DOHH2 (cell line): ENCODE measurements around the gene CASQ1.

Source experiments
- H3F3A ChIP-seq: fragments of 200-600 bp; sonication (generic), shearing (Covaris generic); 2 replicates; pipeline ENCODE4 v1.6.0; 2016; ENCODE audit warnings: antibody characterized with exemption, mild to moderate bottlenecking; ENCODE audit not compliant: control insufficient read depth, insufficient read depth
- H3K27ac ChIP-seq: fragments of 200-600 bp; sonication (generic); 2 replicates; pipeline ENCODE4 v1.5.1; 2014; ENCODE audit warnings: low read depth, mild to moderate bottlenecking, low read length, moderate library complexity
- H3K27me3 ChIP-seq: fragments of 200-600 bp; sonication (generic); 2 replicates; pipeline ENCODE4 v1.6.1; 2014; ENCODE audit warnings: mild to moderate bottlenecking, low read length, mixed read lengths; ENCODE audit not compliant: control insufficient read depth
- H3K36me3 ChIP-seq: fragments of 200-600 bp; sonication (generic); 2 replicates; pipeline ENCODE4 v1.6.1; 2014; ENCODE audit warnings: mild to moderate bottlenecking, low read length, moderate library complexity, mixed read lengths; ENCODE audit not compliant: control insufficient read depth
- H3K4me1 ChIP-seq: fragments of 200-600 bp; sonication (generic); 2 replicates; pipeline ENCODE4 v1.6.1; 2014; ENCODE audit warnings: mild to moderate bottlenecking, low read length, mixed read lengths; ENCODE audit not compliant: control insufficient read depth
- H3K4me2 ChIP-seq: fragments of 200-600 bp; sonication (generic); 2 replicates; pipeline ENCODE4 v1.6.0; 2014; ENCODE audit warnings: mild to moderate bottlenecking, low read length, moderate library complexity
- H3K4me3 ChIP-seq: fragments of 200-600 bp; sonication (generic); 2 replicates; pipeline ENCODE4 v1.5.1; 2014; ENCODE audit warnings: mild to moderate bottlenecking, low read length, mixed read lengths
- H3K79me2 ChIP-seq: fragments of 200-600 bp; sonication (generic); 2 replicates; pipeline ENCODE4 v1.6.1; 2014; ENCODE audit warnings: mild to moderate bottlenecking, low read length, mixed read lengths; ENCODE audit not compliant: control insufficient read depth
- H3K9me2 ChIP-seq: fragments of 200-600 bp; sonication (generic); replicated peaks from 2 replicates; pipeline ENCODE4 v1.6.1; 2014; ENCODE audit warnings: mild to moderate bottlenecking, low read length, mixed read lengths; ENCODE audit not compliant: control insufficient read depth
- H3K9me3 ChIP-seq: fragments of 200-600 bp; sonication (generic); 2 replicates; pipeline ENCODE4 v1.6.1; 2014; ENCODE audit warnings: antibody characterized with exemption, low read length, mixed read lengths; ENCODE audit not compliant: control insufficient read depth, insufficient read depth
- H4K20me1 ChIP-seq: fragments of 200-600 bp; sonication (generic); 2 replicates; pipeline ENCODE4 v1.6.0; 2014; ENCODE audit warnings: low read depth, mild to moderate bottlenecking, antibody characterized with exemption, low read length, moderate library complexity; ENCODE audit not compliant: control insufficient read depth, insufficient read depth
- EZH2phosphoT487 ChIP-seq: fragments of 200-600 bp; sonication (generic); IDR thresholded peaks from 2 replicates; pipeline ENCODE4 v1.6.1; 2017; ENCODE audit warnings: borderline replicate concordance, mild to moderate bottlenecking, antibody characterized with exemption, low read length, moderate library complexity, mixed read lengths
- TF ChIP-seq, protein P1 (sequence below): fragments of 200-600 bp; sonication (generic); IDR thresholded peaks from one replicate; pipeline ENCODE4 v1.5.1; 2014; ENCODE audit warnings: antibody characterized with exemption, mild to moderate bottlenecking, low read depth, low read length; ENCODE audit not compliant: poor library complexity, severe bottlenecking

CASQ1 gene

DNA sequence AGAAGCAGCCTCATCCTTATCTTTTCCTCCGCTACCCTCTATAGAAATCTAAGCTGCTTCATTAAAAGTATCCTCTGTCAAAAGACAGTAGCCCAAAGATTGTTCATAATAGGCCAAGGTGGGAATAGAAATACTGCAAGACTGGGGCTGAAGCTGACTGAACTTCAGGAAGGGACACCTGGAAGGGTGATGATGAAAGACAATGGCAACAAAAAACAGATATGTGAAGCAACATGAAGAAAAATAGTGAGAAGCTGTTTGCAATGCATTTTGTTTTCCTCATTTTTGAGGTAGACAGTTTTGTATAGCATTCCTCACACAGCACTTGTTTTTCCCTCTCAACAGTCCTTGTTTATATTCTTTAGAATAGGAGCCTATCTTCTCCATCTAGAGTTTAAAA is 55.1 kb downstream of the CASQ1 start:
- Histone ChIP-seq H3K27ac (no peak overlapping the region), H3K79me2 (peaks cover 60% of the 10 kb centered on the region), H3K4me1 (no peaks in the 10 kb centered on the region), H4K20me1 (no peaks in the 10 kb centered on the region), H3K27me3 (no peaks in the 10 kb centered on the region), H3K9me2 (no peaks in the 10 kb centered on the region), H3K4me3 (no peak overlapping the region), H3K36me3 (peaks cover 41% of the 10 kb centered on the region), H3F3A (no peaks in the 10 kb centered on the region), H3K4me2 (no peak overlapping the region), H3K9me3 (no peaks in the 10 kb centered on the region)
- TF ChIP-seq, protein P1, sequence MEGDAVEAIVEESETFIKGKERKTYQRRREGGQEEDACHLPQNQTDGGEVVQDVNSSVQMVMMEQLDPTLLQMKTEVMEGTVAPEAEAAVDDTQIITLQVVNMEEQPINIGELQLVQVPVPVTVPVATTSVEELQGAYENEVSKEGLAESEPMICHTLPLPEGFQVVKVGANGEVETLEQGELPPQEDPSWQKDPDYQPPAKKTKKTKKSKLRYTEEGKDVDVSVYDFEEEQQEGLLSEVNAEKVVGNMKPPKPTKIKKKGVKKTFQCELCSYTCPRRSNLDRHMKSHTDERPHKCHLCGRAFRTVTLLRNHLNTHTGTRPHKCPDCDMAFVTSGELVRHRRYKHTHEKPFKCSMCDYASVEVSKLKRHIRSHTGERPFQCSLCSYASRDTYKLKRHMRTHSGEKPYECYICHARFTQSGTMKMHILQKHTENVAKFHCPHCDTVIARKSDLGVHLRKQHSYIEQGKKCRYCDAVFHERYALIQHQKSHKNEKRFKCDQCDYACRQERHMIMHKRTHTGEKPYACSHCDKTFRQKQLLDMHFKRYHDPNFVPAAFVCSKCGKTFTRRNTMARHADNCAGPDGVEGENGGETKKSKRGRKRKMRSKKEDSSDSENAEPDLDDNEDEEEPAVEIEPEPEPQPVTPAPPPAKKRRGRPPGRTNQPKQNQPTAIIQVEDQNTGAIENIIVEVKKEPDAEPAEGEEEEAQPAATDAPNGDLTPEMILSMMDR: no peak
- no peak for TF ChIP-seq EZH2phosphoT487

DNA sequence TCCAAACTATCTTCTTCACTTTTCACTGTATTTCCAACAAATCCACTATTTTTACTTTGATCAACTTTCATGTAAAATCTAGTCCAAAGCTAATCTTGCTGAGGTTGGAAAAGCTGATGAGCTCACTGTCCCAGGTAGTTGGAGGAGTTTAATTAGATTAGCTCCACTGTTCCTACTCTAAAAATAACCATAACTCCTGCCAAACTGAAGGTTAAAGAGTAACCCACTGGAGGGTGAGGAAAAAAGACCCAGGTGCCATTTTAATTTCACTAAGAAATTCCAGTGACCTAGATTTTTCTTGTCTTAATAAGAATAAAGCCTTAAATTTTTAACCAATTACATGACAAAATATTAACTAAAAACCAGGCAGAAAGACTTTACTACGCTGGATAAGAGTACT is 56.7 kb downstream of the CASQ1 start:
- H3K4me1 ChIP-seq: no peaks in the 10 kb centered on the region
- 0 out of 2 replicates have a peak, but pooled peaks cover 5% of the 10 kb centered on the region for H4K20me1 ChIP-seq
- no peaks in the 10 kb centered on the region for H3K9me3 ChIP-seq
- H3K4me3 ChIP-seq: no peak overlapping the region
- H3K27ac ChIP-seq: no peak overlapping the region
- H3K79me2 ChIP-seq: peaks cover 73% of the 10 kb centered on the region
- H3K27me3 ChIP-seq: no peaks in the 10 kb centered on the region
- H3K4me2 ChIP-seq: no peak overlapping the region
- H3K9me2 ChIP-seq: no peaks in the 10 kb centered on the region
- peaks cover 45% of the 10 kb centered on the region for H3K36me3 ChIP-seq
- TF ChIP-seq, protein P1: no peak
- TF ChIP-seq EZH2phosphoT487: no peak
- no peaks in the 10 kb centered on the region for H3F3A ChIP-seq

DNA sequence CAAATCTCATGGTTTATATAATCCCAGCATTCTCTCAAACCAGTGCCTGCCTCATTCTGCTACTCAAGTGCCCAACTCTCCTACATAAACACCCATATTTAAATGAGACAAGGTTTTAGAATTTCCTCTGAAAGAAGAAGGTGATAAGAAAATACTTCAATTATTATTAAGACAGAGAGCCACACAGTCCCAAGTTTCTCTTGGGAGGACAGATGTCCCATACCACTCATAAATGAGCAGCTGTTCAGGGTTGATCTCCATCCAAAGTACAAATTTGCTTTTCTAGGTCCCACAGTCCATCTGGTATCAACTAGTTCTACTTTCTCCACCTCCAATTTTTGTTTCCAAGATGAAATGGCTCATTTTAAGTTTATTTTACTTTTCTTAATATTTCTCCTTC is 60.6 kb downstream of the CASQ1 start:
- Histone ChIP-seq H3K4me2 (no peak overlapping the region), H4K20me1 (0 out of 2 replicates have a peak, but pooled peaks cover 5% of the 10 kb centered on the region), H3K27me3 (no peaks in the 10 kb centered on the region), H3K36me3 (peaks cover 22% of the 10 kb centered on the region), H3K4me3 (no peak overlapping the region), H3K9me3 (no peaks in the 10 kb centered on the region), H3K79me2 (peaks cover 71% of the 10 kb centered on the region), H3K27ac (no peak overlapping the region), H3F3A (no peaks in the 10 kb centered on the region), H3K4me1 (no peaks in the 10 kb centered on the region), H3K9me2 (no peaks in the 10 kb centered on the region)
- TF ChIP-seq, protein P1: no peak
